Effector CD4-positive, alpha-beta T cell (primary cell): ENCODE results near the gene DPH7.
"Not testable (repeated sequence)": the region's sequence is repeated elsewhere in the genome, so short reads cannot be mapped to it uniquely, and the experiment has no call there.

Experiments
- DNase-seq: peaks from one replicate; pipeline ENCODE4 v3.0.0-alpha.2; 2020

The DPH7 gene

DNA sequence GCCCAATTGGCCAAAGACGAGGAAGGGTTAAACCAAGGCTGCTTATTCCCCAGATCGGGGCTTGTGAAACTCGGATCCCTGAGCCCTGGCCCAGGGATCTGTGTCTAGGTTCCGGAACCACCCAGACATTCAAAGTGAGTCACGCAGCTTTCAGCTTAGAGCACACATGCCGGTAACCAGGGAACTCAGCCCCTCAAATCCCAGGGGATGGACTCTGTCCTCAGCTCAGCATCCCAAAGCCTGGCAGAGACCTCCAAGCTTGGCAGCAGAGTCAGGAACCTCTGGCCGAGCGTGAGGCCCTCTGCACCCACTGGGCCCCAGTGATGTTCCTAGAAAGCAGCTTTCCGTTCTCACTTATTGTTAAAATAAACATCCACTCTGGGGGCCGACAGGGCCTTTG lies 33.6 kb downstream of the DPH7 start:
- no peak for DNase-seq

DNA sequence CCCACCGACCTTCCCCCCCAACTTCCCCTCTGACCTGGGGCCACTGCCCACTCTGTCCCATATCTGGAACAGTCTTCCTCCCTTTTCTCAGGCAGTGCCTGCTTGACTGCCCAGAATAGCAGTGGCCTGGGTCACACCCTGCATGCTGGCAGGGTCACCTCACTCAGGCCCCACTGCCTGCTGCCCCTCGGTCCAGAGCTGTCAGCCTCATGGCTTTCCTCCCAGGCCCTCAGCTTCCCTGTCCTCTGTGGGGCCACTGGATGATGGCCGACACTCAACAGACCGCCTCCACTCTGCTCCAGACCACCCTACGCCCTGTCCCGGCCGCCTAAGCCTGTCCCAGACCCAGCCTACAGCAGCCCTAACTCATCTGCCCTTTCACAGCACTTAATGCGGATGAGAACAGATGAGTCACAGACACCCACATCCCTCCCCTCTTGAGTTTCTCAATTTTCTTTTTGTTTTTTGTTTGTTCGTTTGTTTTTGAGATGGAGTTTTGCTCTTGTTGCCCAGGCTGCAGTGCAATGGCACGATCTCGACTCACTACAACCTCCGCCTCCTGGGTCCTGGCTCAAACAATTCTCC lies 34.5 kb downstream of the DPH7 start:
- DNase-seq = no peak

DNA sequence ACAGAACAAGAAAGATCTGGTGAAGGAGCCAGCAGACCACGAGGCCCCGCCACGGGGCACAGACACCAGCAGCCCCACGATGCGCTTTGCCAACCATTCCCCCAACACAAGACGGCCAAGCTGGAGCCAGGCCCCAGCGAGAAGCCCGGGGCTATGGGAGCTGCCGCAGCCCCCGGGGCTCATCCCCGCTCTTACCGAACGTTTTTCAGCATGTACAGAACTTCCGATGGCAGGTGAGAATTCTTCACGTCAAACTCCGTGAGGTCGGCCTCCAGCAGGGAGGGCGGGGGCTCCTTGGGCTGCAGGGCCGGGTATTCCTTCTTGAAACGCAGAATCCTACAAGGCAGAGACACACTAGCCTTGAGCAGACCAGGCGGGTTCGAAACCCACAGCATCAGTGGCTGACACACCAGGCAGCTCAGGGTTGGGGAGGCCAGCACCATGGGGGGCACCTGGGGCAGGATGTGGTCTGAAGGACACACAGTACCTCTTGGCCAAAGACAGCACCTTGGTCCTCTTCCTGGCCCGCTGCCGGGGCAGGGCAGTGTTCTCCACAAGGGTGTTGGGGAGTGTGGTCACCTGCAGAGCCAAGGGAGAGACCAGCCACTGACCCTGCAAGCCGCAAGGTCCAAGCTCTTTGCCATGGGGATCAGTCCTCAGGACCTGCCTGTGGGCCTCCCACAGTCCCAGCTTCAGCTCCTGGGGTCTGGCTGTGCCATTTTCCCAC lies 35.3 kb downstream of the DPH7 start:
- no peak for DNase-seq

DNA sequence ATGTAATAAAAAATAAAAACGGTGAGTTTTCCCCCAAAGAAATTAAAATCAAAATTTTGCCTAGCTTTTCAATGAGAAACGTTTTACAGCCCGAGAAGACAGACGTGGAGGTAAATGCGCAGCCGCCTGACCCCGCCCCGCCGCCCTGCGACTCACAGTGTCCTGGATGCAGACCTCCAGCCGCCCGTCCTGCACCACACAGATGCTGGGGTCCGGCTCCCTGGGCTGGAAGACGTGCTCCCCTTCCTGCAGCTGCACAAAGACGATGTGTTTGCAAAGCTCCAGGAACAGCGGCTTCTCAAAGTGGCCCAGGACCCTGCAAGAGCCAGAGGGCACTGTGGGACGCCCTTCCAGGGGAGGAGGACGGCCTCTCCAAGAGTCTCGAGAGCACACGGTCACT lies 36.2 kb downstream of the DPH7 start:
- DNase-seq = no peak

DNA sequence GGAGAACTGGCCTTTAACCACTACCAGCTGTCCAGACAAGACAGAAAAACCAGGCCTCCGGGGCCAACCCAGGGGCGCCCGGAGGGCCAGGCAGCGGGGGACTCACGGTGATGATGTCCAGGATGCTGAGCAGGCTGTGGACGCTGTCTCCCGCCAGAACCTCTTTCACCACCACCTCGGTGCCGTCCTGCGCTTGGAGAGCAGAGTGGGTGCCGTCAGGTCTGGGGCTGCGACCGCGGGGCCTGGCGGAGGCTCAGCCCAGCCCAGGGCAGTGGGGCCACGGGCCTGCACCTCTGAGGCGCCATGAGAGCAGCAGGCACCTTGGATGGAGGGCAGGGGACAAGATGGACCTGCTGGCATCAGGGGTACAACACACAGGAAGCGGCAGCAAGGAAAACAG lies 38.2 kb downstream of the DPH7 start:
- no peak for DNase-seq

DNA sequence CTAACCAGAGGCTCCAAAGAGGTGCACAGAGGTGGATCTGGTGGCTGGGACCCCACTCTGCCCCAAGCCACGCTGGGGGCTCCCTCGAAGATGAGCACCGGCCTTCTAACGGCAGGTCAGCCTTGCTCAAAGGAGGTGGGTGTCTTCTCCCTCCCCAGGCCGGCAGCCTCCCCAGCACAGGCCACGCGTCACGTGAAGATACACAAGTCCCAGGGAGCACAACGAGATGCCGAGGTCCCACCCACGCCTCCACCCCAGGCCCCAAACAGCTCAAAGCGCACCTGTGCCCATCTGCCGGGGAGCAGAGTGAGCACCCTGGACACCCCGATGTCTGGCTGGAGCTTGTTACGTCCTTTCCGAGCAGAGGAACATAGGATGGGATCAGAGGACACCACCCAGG lies 40.7 kb downstream of the DPH7 start:
- DNase-seq = no peak

DNA sequence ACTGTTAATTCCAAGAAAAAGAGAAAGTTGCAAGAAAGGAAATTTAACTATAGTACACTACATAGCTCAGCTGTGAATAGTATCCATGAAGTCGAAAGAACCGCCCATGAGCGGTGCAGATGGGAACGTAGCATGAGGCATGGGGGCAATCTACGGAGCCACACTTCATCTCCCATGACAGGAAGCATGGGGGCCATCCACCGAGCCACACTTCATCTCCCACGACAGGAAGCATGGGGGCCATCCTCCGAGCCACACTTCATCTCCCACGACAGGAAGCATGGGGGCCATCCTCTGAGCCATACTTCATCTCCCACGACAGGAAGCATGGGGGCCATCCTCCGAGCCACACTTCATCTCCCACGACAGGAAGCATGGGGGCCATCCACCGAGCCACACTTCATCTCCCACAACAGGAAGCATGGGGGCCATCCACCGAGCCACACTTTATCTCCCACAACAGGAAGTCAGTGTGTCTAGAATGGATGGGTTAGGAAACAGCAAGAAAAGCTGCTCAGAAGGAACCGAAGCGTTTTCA lies 42.1 kb downstream of the DPH7 start:
- not testable (repeated sequence) for DNase-seq

DNA sequence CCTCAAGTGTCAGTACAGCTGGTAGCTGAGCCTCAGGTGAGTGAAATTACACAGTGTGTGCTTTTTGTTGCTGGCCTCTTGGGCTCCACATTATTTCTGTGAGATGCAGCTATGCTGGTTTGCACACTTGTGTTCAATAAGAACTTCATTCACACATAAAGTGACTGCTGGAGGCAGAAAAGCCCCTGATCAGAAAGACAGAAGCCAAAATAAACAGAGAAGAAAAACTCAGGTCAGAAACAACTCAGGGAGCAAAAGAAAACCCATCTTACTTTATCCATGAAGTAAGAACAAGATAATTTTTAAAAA lies 43.7 kb downstream of the DPH7 start:
- DNase-seq = no peak

DNA sequence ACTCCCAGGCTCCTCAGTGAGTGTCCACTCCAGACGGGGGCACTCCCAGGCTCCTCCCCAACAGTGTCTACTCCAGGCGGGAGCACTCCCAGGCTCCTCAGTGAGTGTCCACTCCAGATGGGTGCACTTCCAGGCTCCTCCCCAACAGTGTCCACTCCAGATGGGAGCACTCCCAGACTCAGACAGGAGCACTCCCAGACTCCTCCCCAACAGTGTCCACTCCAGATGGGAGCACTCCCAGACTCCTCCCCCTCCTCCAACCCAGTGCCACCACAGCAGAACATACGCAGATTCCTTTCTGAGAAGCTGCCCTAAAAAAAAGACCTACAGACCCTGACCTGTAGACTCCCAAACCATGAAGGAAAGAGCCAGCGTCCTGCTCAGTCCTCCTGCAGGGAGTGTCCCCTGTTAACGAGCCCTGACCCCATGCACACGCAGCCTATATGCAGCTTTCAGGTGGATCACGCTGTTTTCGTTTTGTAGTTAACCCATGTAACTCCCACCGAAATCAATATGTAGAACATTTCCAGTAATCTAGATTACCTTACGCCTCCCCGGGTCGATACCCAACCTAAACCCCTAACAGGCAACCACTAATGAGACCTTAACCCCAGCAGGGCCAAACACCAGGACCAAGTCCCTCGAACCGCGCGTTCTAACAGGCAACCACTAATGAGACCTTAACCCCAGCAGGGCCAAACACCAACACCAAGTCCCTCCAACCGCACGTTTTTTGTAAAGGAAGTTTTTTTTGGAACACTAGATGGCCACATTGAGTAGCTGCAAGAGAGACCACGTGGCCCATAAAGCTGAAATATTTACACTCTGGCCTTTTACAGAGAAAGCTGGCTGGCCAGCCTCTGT lies 44.2 kb downstream of the DPH7 start:
- no peak for DNase-seq

DNA sequence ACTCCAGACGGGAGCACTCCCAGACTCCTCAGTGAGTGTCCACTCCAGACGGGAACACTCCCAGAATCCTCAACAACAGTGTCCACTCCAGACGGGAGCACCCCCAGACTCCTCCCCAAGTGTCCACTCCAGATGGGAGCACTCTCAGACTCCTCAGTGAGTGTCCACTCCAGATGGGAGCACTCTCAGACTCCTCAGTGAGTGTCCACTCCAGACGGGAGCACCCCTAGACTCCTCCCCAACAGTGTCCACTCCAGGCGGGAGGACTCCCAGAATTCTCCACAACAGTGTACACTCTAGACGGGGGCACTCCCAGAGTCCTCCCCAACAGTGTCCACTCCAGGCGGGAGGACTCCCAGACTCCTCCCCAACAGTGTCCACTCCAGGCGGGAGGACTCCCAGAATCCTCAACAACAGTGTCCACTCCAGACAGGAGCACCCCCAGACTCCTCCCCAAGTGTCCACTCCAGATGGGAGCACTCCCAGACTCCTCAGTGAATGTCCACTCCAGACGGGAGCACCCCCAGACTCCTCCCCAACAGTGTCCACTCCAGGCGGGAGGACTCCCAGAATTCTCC lies 45.7 kb downstream of the DPH7 start:
- not testable (repeated sequence) for DNase-seq

DNA sequence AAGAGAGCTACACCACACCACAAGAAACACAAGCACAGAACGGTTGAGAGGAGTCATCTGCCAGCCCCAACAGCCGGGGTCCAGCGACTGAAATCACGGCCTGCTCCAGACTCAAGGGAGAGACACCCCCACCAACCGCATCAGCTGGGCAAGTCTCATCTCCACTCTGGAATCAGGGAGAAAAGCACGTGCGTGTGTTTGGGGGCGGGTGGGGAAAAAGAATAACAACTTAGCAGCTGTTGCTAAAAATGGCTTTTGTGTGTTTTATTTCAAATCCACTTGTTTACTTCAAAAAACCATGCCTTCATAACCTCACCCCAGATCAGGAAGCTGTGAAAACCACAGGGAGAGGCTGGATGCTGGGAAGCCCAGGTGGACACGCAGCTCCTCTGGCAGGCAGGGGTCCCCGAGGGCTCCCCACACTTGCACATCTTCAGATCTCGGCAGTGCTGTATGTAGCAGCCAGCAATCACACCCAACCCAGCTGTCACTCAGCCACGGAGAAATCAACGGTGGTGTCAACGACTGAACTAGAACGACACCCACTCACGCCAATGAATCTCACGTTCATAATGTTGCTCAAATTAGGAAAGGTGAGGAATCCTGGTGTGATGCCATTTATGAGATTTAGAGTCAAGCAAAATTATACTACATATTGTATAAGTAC lies 47.5 kb downstream of the DPH7 start:
- DNase-seq = no peak

DNA sequence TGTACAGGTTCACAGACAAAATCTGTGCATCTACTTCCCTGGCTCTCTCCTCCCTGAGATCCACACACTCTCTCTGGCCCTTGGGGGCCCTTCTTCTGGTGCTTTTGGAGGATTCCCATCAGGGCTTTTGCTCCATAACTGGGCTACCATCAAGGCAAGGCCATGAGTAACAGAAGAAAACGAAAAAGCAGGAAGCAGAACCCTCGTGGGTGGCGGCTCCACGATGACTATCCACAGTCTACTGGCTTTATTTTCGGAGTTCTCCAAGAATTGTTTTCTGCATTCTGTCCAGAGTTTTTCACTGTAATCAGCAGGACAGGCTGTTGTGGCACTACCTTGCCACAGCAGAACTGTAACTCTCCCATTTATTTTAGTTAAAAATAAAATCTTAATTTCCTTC lies 48.4 kb downstream of the DPH7 start:
- DNase-seq = no peak

DNA sequence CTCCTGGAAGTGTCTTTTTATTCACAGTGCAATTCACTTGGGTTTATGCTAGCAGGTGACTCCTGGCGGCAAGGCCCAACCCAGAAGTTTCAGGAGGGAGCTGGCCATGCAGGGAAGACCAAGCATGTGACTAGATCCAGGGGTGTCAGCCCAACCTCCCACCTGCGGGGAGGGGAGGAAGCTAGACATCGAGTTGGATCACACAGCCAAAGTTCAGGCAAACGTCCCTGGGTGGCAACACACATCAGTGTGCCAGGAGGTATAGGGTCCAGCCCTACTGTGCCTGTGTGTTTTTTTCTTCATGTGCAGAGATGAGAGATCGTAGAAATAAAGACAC lies 53.8 kb downstream of the DPH7 start:
- no peak for DNase-seq

DNA sequence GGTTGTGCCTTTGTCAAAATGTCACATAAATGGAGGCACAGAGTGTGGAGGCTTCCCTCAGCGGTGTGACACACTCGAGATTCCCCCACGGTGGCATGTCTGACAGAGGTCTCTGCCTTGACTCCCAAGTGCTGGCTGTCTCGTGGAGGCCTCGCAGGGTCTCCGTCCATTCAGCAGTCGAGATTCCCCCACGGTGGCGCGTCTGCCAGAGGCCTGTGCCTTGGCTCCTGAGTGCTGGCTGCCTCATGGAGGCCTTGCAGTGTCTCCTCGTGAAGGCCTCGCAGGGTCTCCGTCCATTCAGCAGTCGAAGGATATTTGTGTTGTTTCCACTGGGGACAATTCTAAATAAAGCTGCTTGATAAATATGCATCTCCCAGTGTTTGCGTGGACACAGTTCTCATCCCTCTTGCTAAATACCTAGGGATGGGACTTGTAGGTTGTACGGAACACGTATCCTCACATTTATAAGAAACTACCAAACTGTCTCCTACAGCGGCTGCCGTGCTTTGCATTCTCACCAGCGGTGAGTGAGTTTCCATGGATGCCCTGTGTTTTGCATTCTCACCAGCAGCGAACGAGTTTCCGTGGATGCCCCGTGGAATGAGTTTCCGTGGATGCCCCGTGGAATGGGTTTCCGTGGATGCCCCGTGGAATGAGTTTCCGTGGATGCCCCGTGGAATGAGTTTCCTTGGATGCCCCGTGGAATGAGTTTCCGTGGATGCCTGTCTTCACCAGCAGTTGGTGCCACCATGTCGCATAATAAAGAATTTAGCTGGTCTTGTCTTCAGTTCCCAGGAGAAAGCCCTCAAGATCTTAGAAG lies 54.4 kb downstream of the DPH7 start:
- no peak for DNase-seq

DNA sequence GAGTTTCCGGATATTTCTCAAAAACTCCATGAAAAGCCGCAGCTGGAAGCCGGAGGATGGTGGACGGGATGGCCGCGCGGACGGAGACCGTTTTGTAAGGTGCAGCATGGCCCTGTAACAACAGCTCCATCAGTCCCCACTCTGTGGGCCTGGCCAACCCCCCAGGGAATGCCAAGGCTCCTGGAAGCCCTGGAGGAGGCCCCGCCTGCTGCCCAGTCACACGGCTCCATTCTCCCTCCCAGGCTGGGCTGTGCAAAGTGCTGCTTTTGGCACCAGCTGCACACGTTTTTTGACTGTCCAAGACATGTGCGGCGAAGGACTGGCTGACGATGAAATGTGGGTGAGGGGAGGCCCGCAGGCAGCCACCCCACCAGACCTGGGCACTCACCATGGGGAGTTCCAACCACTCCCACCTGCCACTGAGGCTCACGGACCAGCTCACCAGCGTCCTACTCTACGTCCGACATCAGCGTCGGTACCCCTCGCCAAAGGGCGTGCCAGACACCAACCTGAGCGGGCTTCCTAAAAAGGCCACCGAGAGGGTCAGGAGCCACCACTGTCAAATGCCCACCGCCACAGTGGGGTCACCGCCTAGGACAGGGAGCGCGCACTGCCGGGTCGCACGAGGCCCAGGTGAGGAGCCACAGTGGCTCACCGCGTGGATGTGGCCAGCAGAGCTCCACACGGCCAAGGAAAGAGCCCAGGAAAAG lies 55.8 kb downstream of the DPH7 start:
- no peak for DNase-seq

DNA sequence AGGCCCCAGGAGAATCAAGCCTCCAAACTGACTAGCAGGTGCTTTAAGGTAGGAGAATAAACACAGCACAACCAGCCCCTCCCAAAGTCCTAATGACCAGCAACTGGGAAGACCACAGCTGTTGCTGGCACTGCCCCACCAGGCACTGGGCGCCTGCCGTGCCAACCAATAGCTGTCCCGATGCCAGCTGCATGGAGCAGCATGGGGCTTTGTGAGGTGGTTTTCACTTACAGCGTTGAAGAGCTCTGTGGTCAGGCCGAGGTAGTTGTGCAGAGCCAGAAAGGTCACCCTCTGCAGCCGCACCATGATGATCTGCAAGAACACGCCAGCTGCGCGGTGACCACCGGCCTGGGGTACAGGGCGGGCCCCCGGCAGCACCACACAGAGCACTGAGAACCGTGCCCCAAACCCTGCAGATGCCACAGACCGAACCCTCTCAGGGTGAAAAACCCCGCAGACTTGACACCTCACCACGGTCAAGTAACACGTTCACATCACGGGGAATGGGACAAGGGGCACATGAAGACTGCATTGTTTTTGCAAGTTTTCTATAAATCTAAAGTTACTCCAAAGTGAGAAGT lies 57.2 kb downstream of the DPH7 start:
- no peak for DNase-seq

DNA sequence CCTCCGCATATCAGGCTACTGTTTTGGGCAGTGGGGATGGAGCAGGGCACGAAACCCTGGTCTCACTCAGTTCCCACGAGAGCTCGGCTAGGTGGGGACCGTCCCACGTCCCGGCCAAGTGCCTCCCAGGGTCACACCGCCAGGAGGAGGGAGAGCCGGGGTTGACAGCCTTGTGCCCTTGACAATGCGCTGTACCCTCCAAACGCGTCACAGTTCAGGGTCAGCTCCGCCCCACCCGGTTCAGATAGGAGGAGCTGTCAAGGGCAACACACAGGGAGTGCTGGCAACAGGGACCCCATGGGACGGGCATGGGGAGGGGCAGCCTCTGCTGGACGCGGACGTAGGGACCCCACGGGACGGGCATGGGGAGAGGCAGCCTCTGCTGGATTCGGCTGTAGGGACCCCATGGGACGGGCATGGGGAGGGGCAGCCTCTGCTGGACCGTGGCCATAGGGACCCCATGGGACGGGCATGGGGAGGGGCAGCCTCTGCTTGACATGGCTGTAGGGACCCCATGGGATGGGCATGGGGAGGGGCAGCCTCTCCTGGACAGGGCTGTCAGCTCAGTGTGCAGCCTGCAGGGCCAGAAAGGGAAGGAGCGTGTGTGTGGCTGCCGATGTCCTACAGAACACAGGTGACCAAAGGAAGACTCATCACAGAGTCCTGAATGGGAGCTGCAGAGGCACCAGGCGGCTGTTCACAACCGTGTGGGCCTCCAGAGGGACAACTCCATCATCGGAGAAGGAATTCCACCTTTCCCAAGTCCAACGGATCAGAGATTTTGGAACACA lies 57.9 kb downstream of the DPH7 start:
- no peak for DNase-seq

DNA sequence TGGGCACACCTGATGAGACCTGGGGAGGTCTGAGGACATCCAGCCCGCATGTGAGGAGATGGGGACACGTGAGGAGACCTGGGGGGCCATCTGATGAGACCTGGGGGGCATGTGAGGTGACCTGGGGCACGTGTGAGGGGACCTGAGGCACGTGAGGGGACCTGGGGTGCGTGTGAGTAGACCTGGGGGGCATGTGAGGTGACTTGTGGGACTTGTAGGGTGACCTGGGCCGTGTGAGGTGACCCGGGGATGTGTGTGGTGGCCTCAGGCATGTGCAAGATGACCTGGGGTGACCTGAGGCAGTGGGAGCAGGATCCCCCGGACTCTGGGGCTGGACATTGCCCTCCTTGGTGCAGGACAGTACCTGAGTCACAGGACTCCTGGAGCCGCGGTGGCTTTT lies 59.2 kb downstream of the DPH7 start:
- no peak for DNase-seq

DNA sequence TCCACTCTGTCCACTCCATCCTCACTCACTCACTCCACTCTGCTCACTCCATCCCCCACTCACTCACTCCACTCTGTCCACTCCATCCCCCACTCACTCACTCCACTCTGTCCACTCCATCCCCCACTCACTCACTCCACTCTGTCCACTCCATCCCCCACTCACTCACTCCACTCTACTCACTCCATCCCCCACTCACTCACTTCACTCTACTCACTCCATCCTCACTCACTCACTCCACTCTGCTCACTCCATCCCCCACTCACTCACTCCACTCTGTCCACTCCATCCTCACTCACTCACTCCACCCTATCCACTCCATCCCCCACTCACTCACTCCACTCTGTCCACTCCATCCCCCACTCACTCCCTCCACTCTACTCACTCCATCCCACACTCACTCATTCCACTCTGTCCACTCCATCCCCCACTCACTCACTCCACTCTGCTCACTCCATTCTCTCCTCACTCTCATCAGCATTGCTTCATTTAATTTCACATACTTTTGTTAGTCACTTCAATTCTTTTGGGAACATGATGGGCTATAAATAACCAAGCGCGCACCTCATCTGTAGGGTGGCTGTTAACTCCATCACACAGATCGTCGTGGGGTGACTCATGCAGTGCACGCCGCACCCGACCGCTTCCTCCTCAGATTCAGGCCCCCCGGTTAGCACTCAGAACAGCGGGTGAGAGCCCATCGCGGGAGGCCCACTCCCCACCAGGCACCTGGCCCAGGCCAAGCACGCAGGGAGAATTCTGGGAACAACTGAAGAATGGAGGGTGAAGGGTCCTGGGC lies 59.9 kb downstream of the DPH7 start:
- not testable (repeated sequence) for DNase-seq
